Liver (tissue), 9 donors: ENCODE data around the gene RPL38. TPM values are rescaled to one million over a fixed set of nuclear protein-coding genes. Genes with fewer than 3 reads are reported as not detected.

Experiments
- DNase-seq: peaks from one replicate; pipeline ENCODE4 v3.0.0-alpha.2; 2017; ENCODE audit warnings: low spot score
- H3K27ac ChIP-seq, 2 donors: one replicate each; pipeline ENCODE4 v1.7.0; 2013; ENCODE audit warnings: inconsistent platforms in 2 of 2, low read length in 2 of 2, control low read depth in 1 of 2, low read depth in 1 of 2, mild to moderate bottlenecking in 1 of 2
- H3K27me3 ChIP-seq, 4 donors: one replicate each; pipeline versions ENCODE4 v1.6.1 to v1.7.0; 2013; ENCODE audit warnings: low read length in 3 of 4, inconsistent platforms in 1 of 4, mild to moderate bottlenecking in 1 of 4, moderate library complexity in 1 of 4; ENCODE audit not compliant: control insufficient read depth in 4 of 4, insufficient read depth in 4 of 4
- H3K36me3 ChIP-seq, 4 donors: one replicate each; pipeline versions ENCODE4 v1.6.1 to v1.7.0; 2013; ENCODE audit warnings: low read length in 3 of 4, mild to moderate bottlenecking in 3 of 4, low read depth in 1 of 4, moderate library complexity in 1 of 4; ENCODE audit not compliant: control insufficient read depth in 4 of 4, insufficient read depth in 3 of 4
- H3K4me1 ChIP-seq, 4 donors: one replicate each; pipeline versions ENCODE4 v1.6.1 to v1.7.0; 2013; ENCODE audit warnings: low read length in 3 of 4, mild to moderate bottlenecking in 3 of 4, moderate library complexity in 1 of 4; ENCODE audit not compliant: control insufficient read depth in 4 of 4, insufficient read depth in 4 of 4
- H3K4me3 ChIP-seq, 3 donors: one replicate each; pipeline versions ENCODE4 v1.6.1 to v1.7.0; 2013; ENCODE audit warnings: low read length in 3 of 3, control low read depth in 1 of 3, low read depth in 1 of 3, mild to moderate bottlenecking in 1 of 3
- H3K9ac ChIP-seq, 2 donors: one replicate each; pipeline ENCODE4 v1.7.0; 2013; ENCODE audit warnings: low read length in 2 of 2, mild to moderate bottlenecking in 2 of 2, moderate library complexity in 2 of 2, control low read depth in 1 of 2, low read depth in 1 of 2
- H3K9me3 ChIP-seq, 4 donors: one replicate each; pipeline versions ENCODE4 v1.6.1 to v1.7.0; 2013; ENCODE audit warnings: low read length in 3 of 4; ENCODE audit not compliant: control insufficient read depth in 4 of 4
- ATF3 ChIP-seq: IDR thresholded peaks from 2 replicates; pipeline ENCODE4 v1.6.1; 2016; ENCODE audit warnings: antibody characterized with exemption
- CTCF ChIP-seq: fragments of 150-350 bp; IDR thresholded peaks from 2 replicates; pipeline ENCODE4 v1.5.1; 2017; ENCODE audit warnings: improper control_type of control experiment, low read depth, low read length; ENCODE audit not compliant: missing input control
- FOXA1 ChIP-seq: IDR thresholded peaks from 2 replicates; pipeline ENCODE4 v1.6.1; 2016; ENCODE audit warnings: antibody characterized with exemption
- FOXA2 ChIP-seq: IDR thresholded peaks from 2 replicates; pipeline ENCODE4 v1.6.1; 2016; ENCODE audit warnings: antibody characterized with exemption
- HNF4A ChIP-seq, 2 donors: conservative IDR thresholded peaks; 2 replicates each; pipeline ENCODE4 v1.6.1; 2016; ENCODE audit warnings: antibody characterized with exemption in 2 of 2, mild to moderate bottlenecking in 2 of 2
- HNF4G ChIP-seq: IDR thresholded peaks from 2 replicates; pipeline ENCODE4 v1.6.1; 2016; ENCODE audit warnings: antibody characterized with exemption
- JUND ChIP-seq, 2 donors: IDR thresholded peaks; 2 replicates each; pipeline ENCODE4 v1.6.1; 2016; ENCODE audit warnings: antibody characterized with exemption in 2 of 2
- MAX ChIP-seq: IDR thresholded peaks from 2 replicates; pipeline ENCODE4 v1.6.1; 2016; ENCODE audit warnings: antibody characterized with exemption
- NR2F2 ChIP-seq: IDR thresholded peaks from 2 replicates; pipeline ENCODE4 v1.6.1; 2016; ENCODE audit warnings: antibody characterized with exemption
- RAD21 ChIP-seq, 2 donors: IDR thresholded peaks; 2 replicates each; pipeline ENCODE4 v1.6.1; 2016; ENCODE audit warnings: antibody characterized with exemption in 2 of 2, mild to moderate bottlenecking in 2 of 2
- REST ChIP-seq: IDR thresholded peaks from 2 replicates; pipeline ENCODE4 v1.6.1; 2016; ENCODE audit warnings: antibody characterized with exemption, mild to moderate bottlenecking
- RXRA ChIP-seq, 2 donors: IDR thresholded peaks; 2 replicates each; pipeline ENCODE4 v1.6.1; 2017 to 2018; ENCODE audit warnings: antibody characterized with exemption in 2 of 2, mild to moderate bottlenecking in 1 of 2
- SP1 ChIP-seq: IDR thresholded peaks from 2 replicates; pipeline ENCODE4 v1.6.1; 2018; ENCODE audit warnings: antibody characterized with exemption, mild to moderate bottlenecking
- TAF1 ChIP-seq: conservative IDR thresholded peaks from 2 replicates; pipeline ENCODE4 v1.6.1; 2016; ENCODE audit warnings: antibody characterized with exemption, mild to moderate bottlenecking
- WGBS: extraction: QIAGEN DNeasy Blood & Tissue Kit; methylation state at CpG from one replicate; pipeline ENCODE4 v1.1.7; 2013; 5-methylcytosine and 5-hydroxymethylcytosine counted together
- polyA plus RNA-seq, 2 donors: library from polyadenylated mRNA; stranded (reverse) in 1 of 2; unstranded in 1 of 2; fragments of 200-250 nt in 1 of 2; fragments of >200 nt in 1 of 2; fragmentation: Nextera tagmentation in 1 of 2; extraction: Ambion mirVana in 1 of 2; gene quantifications; one replicate each; pipeline versions ENCODE4 v1.2.1 to v1.2.3, GENCODE V29; 2013 to 2015
- total RNA-seq, 2 donors: library from RNA; depleted of rRNA; stranded (reverse); fragments of >200 nt; gene quantifications; one replicate each; pipeline ENCODE4 v1.2.3, GENCODE V29; 2014
- donor health status: healthy.
- donor health status: healthy.
- donor health status: healthy.
- donor health status: healthy.
- donor health status: healthy.

The RPL38 gene
- total and polyA plus RNA-seq, 4 donors, result 67.7 to 1,367 (median 455) TPM

- TF ChIP-seq RAD21 (IDR thresholded peaks at IDR 0.05) (no peak), REST (no peak), HNF4G (no peak), CTCF (no peak), HNF4A (conservative IDR thresholded peaks at IDR 0.05) (no peak), ATF3 (no peak), FOXA2 (no peak)
- H3K27me3 ChIP-seq, result peaks cover 0 to 3% (median 0%) of the 10 kb centered on the region in 4 donors
Observed at GRCh38 chr17:74200112-74200511, 3.4 kb upstream of the RPL38 start.

GRCh38 chr17:74201250-74201649 is 2.2 kb upstream of the RPL38 start:
- TF ChIP-seq SP1 (no peak), JUND (IDR thresholded peaks at IDR 0.05) (no peak), RXRA (IDR thresholded peaks at IDR 0.05) (no peak), NR2F2 (no peak), HNF4A (conservative IDR thresholded peaks at IDR 0.05) (no peak), FOXA1 (no peak), HNF4G (no peak), TAF1 (no peak), MAX (no peak)
- H3K27me3 ChIP-seq, result peaks cover 0 to 3% (median 0%) of the 10 kb centered on the region in 4 donors
- peaks cover 8 to 21% (median 12%) of the 10 kb centered on the region in 4 donors for H3K4me1 ChIP-seq
- H3K4me3 ChIP-seq, result no peak overlapping the region
- H3K27ac ChIP-seq, result no peak overlapping the region
- H3K36me3 ChIP-seq, result peaks cover 2 to 12% (median 5%) of the 10 kb centered on the region in 4 donors
- WGBS, result 48% methylated on average over 8 of the region's 8 CpGs
- no peaks in the 10 kb centered on the region for H3K9me3 ChIP-seq
- DNase-seq, result no peak
- H3K9ac ChIP-seq, result no peak overlapping the region

More at GRCh38 chr17:74200112-74200511, 3.4 kb upstream of the RPL38 start:
- Histone ChIP-seq H3K9ac (no peak overlapping the region), H3K36me3 (peaks cover 0 to 4% (median 1%) of the 10 kb centered on the region in 4 donors), H3K27ac (no peak overlapping the region), H3K4me3 (no peak overlapping the region), H3K9me3 (no peaks in the 10 kb centered on the region), H3K4me1 (peaks cover 6 to 16% (median 7%) of the 10 kb centered on the region in 4 donors)
- 53% methylated on average over 10 of the region's 10 CpGs for WGBS
- no peak for DNase-seq
